K562 (cell line): ENCODE measurements around the gene ABL1. TPM values are rescaled to one million over a fixed set of nuclear protein-coding genes. Genes with fewer than 3 reads are reported as not detected.

Experiments used
- ATAC-seq: fragments of 200-7000 bp; cut with Tn5 transposase; 3 replicates; pipeline ENCODE4 v1.9.1; 2020; ENCODE audit warnings: moderate library complexity
- BruUV-seq: library from RNA; stranded (reverse); fragments of 400-500 nt; replicated peaks from 2 replicates; lab custom pipeline; 2021; lab: Mats Ljungman, UMichigan
- CTCF ChIA-PET: fragments of 300-600 bp; formaldehyde crosslinking; extraction: SDS; loops from one replicate; lab custom pipeline; 2021; ENCODE audit warnings: low intra/inter-chr PET ratio; lab: Yijun Ruan, JAX
- POLR2A ChIA-PET: fragments of 300-600, 350-650 bp; sonication (Branson Sonifier 250); formaldehyde crosslinking; extraction: SDS; loops from one replicate; lab custom pipeline; 2021; ENCODE audit warnings: antibody characterized with exemption, inconsistent platforms; lab: Yijun Ruan, JAX
- DNase-seq, 4 experiments: peaks; one replicate each; pipeline versions ENCODE4 v3.0.0 to v3.0.0-alpha.2; 2011 to 2018; ENCODE audit warnings: low spot score in 3 of 4, mixed read lengths in 3 of 4; ENCODE audit errors: extremely low read depth in 1 of 4
- FAIRE-seq: peaks from 2 replicates; lab custom pipeline; 2011; peaks lifted over from hg19 to GRCh38; lab: Jason Lieb, UNC
- H2AFZ ChIP-seq: 2 replicates; pipeline ENCODE4 v1.6.0; 2011; ENCODE audit warnings: low read depth, low read length, control low read depth, inconsistent platforms
- H3K27ac ChIP-seq: fragments of 200-600 bp; 3 replicates; pipeline ENCODE4 v1.8.0; 2011; ENCODE audit warnings: low read depth, mild to moderate bottlenecking, control low read depth, inconsistent platforms, low read length, moderate library complexity, mixed read lengths; ENCODE audit errors: extremely low read depth
- H3K27me3 ChIP-seq, 2 experiments: fragments of 300-600 bp in 1 of 2; 2 replicates in 1 of 2; 3 replicates in 1 of 2; pipeline versions ENCODE4 v1.6.0 to v1.8.0; 2011; ENCODE audit warnings: inconsistent platforms in 2 of 2, low read length in 2 of 2, mild to moderate bottlenecking in 1 of 2, mixed read lengths in 1 of 2, moderate library complexity in 1 of 2; ENCODE audit not compliant: control insufficient read depth in 2 of 2, insufficient read depth in 2 of 2
- H3K36me3 ChIP-seq: fragments of 300-600 bp; 3 replicates; pipeline ENCODE4 v1.8.0; 2011; ENCODE audit warnings: mild to moderate bottlenecking, low read length, inconsistent platforms; ENCODE audit not compliant: control insufficient read depth, insufficient read depth
- H3K4me1 ChIP-seq, 2 experiments: fragments of 200-600 bp in 1 of 2; replicated peaks in 1 of 2; 2 replicates in 1 of 2; 3 replicates in 1 of 2; pipeline versions ENCODE4 v1.5.1 to v1.8.0; 2011; ENCODE audit warnings: inconsistent platforms in 2 of 2, low read length in 2 of 2, mild to moderate bottlenecking in 1 of 2, mixed read lengths in 1 of 2, moderate library complexity in 1 of 2; ENCODE audit not compliant: control insufficient read depth in 2 of 2, insufficient read depth in 2 of 2
- H3K4me2 ChIP-seq: 2 replicates; pipeline ENCODE4 v1.6.1; 2011; ENCODE audit warnings: low read length, control low read depth, inconsistent platforms, mixed read lengths; ENCODE audit not compliant: insufficient read depth
- H3K4me3 ChIP-seq: fragments of 200-600 bp; sonication (generic), shearing (Covaris generic); 2 replicates; pipeline ENCODE4 v1.5.1; 2016; ENCODE audit warnings: control low read depth, inconsistent platforms
- H3K79me2 ChIP-seq: fragments of 200-600 bp; 3 replicates; pipeline ENCODE4 v1.8.0; 2011; ENCODE audit warnings: low read length, inconsistent platforms; ENCODE audit not compliant: control insufficient read depth, insufficient read depth
- H3K9ac ChIP-seq, 2 experiments: 2 replicates each; pipeline versions ENCODE4 v1.6.0 to v1.6.1; 2011; ENCODE audit warnings: low read depth in 2 of 2, low read length in 2 of 2, control low read depth in 1 of 2, inconsistent platforms in 1 of 2, mild to moderate bottlenecking in 1 of 2, mixed read lengths in 1 of 2; ENCODE audit not compliant: insufficient read depth in 1 of 2
- H3K9me1 ChIP-seq: one replicate; pipeline ENCODE4 v1.6.0; 2011; ENCODE audit warnings: inconsistent platforms, mild to moderate bottlenecking, low read length, moderate library complexity; ENCODE audit not compliant: control insufficient read depth, insufficient read depth
- H3K9me3 ChIP-seq: replicated peaks from 2 replicates; pipeline ENCODE4 v1.5.1; 2011; ENCODE audit warnings: low read depth, low read length, inconsistent platforms; ENCODE audit not compliant: control insufficient read depth, insufficient read depth
- H4K20me1 ChIP-seq: replicated peaks from 2 replicates; pipeline ENCODE4 v1.6.1; 2011; ENCODE audit warnings: low read length, inconsistent platforms, mixed read lengths; ENCODE audit not compliant: control insufficient read depth, insufficient read depth
- BHLHE40 ChIP-seq: IDR thresholded peaks from 2 replicates; pipeline ENCODE4 v1.6.1; 2011; ENCODE audit warnings: low read length, improper control_type of control experiment
- HCFC1 ChIP-seq: IDR thresholded peaks from 2 replicates; pipeline ENCODE4 v1.6.1; 2012; ENCODE audit warnings: low read depth, low read length, improper control_type of control experiment
- MXD1 ChIP-seq: fragments of 250-450 bp; sonication (Bioruptor Pico); IDR thresholded peaks from 2 replicates; pipeline ENCODE4 v1.8.0; 2021; ENCODE audit warnings: borderline replicate concordance, mild to moderate bottlenecking, moderate library complexity; ENCODE audit not compliant: poor library complexity, severe bottlenecking
- MYC ChIP-seq, 2 experiments: fragments of 250-450 bp in 1 of 2; sonication (Bioruptor Pico) in 1 of 2; IDR thresholded peaks; 2 replicates each; pipeline versions ENCODE4 v1.5.1 to v1.6.1; 2012 to 2021; ENCODE audit warnings: low read depth in 2 of 2, borderline replicate concordance in 1 of 2, improper control_type of control experiment in 1 of 2, low read length in 1 of 2, mild to moderate bottlenecking in 1 of 2, moderate library complexity in 1 of 2
- ZHX1 ChIP-seq: fragments of 150-350 bp; conservative IDR thresholded peaks from 2 replicates; pipeline ENCODE4 v1.6.1; 2014; ENCODE audit warnings: low read length
- WGBS: fragments of 100-300 bp; shearing (Covaris generic); methylation state at CpG from one replicate; pipeline ENCODE4 v1.1.6; 2016; ENCODE audit warnings: low coverage, mixed read lengths; ENCODE audit not compliant: insufficient coverage; ENCODE audit errors: missing lambda C conversion rate; 5-methylcytosine and 5-hydroxymethylcytosine counted together
- in situ Hi-C: fragments of 300-500 bp; cut with MboI; formaldehyde crosslinking; loops from 4 replicates; pipeline ENCODE4 v1.15.0; 2018; ENCODE audit warnings: inconsistent platforms, mixed read lengths
- intact Hi-C: fragments of 100-400 bp; cut with micrococcal nuclease; formaldehyde crosslinking; loops from 2 replicates; pipeline ENCODE4 v1.14.2; 2022
- polyA plus RNA-seq, 8 experiments: library from polyadenylated mRNA; depleted of rRNA in 4 of 8; stranded (reverse) in 5 of 8; unstranded in 3 of 8; fragments of >200 nt; fragmentation: Nextera tagmentation in 2 of 8; fragmentation: Illumina TruSeq in 1 of 8; extraction: Ambion mirVana in 2 of 8; extraction: Trizol in 1 of 8; gene quantifications; 2 replicates each; pipeline versions ENCODE4 v1.2.1 to v1.2.3, GENCODE V29; 2011 to 2014; ENCODE audit warnings: inconsistent platforms in 1 of 8, missing spikeins in 1 of 8
- total RNA-seq, 7 experiments: library from RNA; depleted of rRNA in 6 of 7; stranded (reverse); fragments of >200 nt in 6 of 7; fragmentation: Illumina TruSeq in 2 of 7; extraction: Trizol in 2 of 7; gene quantifications; 2 replicates each; pipeline versions ENCODE4 v1.2.1 to v1.2.3, GENCODE V29; 2011 to 2021; ENCODE audit warnings: low replicate concordance in 1 of 7
- TF ChIP-seq, protein P1 (sequence below), 2 experiments: fragments of 450-650 bp in 1 of 2; sonication (generic) in 1 of 2; formaldehyde crosslinking; conservative IDR thresholded peaks; 2 replicates each; pipeline versions ENCODE4 v1.4.0 to v1.8.1; 2020 to 2022; ENCODE audit warnings: mild to moderate bottlenecking in 1 of 2, missing genetic modification reagents in 1 of 2
- TF ChIP-seq, protein P2 (sequence below): fragments of 450-650 bp; formaldehyde crosslinking; IDR thresholded peaks from 2 replicates; pipeline ENCODE4 v1.4.0; 2020; ENCODE audit warnings: mild to moderate bottlenecking, moderate library complexity

ABL1 gene
- total and polyA plus RNA-seq, 9 of the 15 experiments (the other 6 are each of a cell fraction or from before 2014, with no cell fraction given), result 1.5 to 130 (median 37.8) TPM

DNA sequence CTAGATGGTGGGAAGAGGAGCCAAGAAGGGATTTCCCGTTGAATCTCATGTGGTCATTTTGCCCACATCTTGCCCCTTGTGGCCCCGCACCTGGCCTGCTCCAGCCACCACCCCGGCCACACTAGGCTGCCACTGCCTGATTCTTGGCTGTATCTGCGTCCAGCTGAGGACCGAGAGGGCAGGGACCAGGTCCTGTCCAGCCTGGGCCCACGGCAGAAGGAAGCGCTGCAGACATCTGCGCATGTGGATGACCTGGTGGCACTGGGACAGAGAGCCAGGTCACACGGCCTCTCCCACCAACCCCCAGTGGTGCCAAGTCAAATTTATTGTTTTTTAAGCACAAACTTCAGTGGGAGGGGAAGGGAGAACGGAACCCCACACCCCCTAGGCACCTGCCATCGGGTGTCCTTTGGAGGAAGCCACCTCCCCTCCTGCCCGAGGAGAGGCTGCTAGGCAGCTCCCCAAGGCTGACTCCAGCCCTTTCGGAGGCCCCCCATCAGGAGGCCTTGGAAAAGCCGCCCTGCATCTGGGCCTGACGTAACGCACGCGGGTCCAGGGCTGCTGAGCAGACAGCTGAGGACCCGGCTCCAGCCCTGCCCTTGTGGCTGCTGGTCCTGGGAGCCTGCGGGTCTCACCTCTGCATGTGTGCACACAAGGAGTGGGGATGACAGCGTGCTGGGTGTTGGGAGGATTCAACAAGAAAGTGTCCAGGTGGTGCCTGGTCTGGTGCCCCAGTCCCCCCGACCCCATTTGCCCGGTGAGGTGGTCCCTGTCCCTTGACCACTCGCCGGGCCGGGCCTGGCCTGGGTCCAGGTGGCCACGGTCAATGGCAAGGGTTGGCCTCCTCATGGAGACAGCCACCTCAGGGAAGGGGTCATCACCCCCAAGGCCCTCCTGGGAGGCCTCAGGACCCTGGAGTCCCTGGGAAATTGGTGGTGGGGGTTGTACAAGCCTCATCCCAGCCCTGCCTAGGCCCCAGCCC is 67.4 kb downstream of the ABL1 start:
- Histone ChIP-seq H3K36me3 (no peaks in the 10 kb centered on the region), H3K27me3 (peaks cover 88 to 95% of the 10 kb centered on the region in 2 experiments), H3K79me2 (no peaks in the 10 kb centered on the region), H3K9me3 (no peaks in the 10 kb centered on the region), H3K9ac (peak overlapping the region in 1 of 2 experiments; percentile 22; a peak in 2 of 4 replicates), H2AFZ (no peak overlapping the region), H3K4me1 (peaks cover 0 to 68% of the 10 kb centered on the region in 2 experiments; a peak in 2 of 5 replicates), H3K27ac (no peak overlapping the region), H3K4me3 (no peak overlapping the region), H3K4me2 (no peak overlapping the region), H4K20me1 (peaks cover 93% of the 10 kb centered on the region), H3K9me1 (peaks cover 9% of the 10 kb centered on the region)
- 5% methylated on average over 27 of the region's 27 CpGs for WGBS
- TF ChIP-seq HCFC1, result 0 out of 2 replicates have a peak, but pooled peaks have one; percentile 0
- TF ChIP-seq, protein P1, sequence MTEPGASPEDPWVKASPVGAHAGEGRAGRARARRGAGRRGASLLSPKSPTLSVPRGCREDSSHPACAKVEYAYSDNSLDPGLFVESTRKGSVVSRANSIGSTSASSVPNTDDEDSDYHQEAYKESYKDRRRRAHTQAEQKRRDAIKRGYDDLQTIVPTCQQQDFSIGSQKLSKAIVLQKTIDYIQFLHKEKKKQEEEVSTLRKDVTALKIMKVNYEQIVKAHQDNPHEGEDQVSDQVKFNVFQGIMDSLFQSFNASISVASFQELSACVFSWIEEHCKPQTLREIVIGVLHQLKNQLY (CRISPR knock-in tag; conservative IDR thresholded peaks at IDR 0.05), result peak in 1 of 2 experiments; percentile 93; a peak in 2 of 4 replicates
- TF ChIP-seq BHLHE40, result peak; percentile 19
- TF ChIP-seq, protein P2, sequence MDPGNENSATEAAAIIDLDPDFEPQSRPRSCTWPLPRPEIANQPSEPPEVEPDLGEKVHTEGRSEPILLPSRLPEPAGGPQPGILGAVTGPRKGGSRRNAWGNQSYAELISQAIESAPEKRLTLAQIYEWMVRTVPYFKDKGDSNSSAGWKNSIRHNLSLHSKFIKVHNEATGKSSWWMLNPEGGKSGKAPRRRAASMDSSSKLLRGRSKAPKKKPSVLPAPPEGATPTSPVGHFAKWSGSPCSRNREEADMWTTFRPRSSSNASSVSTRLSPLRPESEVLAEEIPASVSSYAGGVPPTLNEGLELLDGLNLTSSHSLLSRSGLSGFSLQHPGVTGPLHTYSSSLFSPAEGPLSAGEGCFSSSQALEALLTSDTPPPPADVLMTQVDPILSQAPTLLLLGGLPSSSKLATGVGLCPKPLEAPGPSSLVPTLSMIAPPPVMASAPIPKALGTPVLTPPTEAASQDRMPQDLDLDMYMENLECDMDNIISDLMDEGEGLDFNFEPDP (CRISPR knock-in tag), result no peak
- 0 out of 2 replicates have a peak, but pooled peaks have one; percentile 9 for TF ChIP-seq MYC (IDR thresholded peaks at IDR 0.05; ENCODE audit: low read depth, low read length)
- TF ChIP-seq MYC (CRISPR knock-in tag; IDR thresholded peaks at IDR 0.05; ENCODE audit: borderline replicate concordance, low read depth), result no peak
- TF ChIP-seq ZHX1, result 0 out of 2 replicates have a peak, but pooled peaks have one; percentile 15
- TF ChIP-seq MXD1 (CRISPR knock-in tag), result no peak
- FAIRE-seq, result no peak
- POLR2A ChIA-PET, result interaction anchor here (0.5 to 25.7 kb wide), 11 partner anchors 9 to 783 kb away, joined by 3 to 582 read pairs (median 4); partner anchors contain the start of gene QRFP
- peak in 3 of 4 experiments; percentile 58 to 70 (median 63) for DNase-seq
- CTCF ChIA-PET, result interaction anchor here (0.6 kb wide), 1 partner anchor 12 kb away, joined by 4 read pairs; no protein-coding TSS in a partner anchor
- intact Hi-C loops, result no loop called here
- in situ Hi-C loops, result no loop called here
- BruUV-seq, result no TSS peak
- peak; percentile 1; the same call in 1 of the 3 replicates for ATAC-seq
